GM21367 (cell line): ENCODE data around the gene PLXNA3.

Source experiments
- ATAC-seq: cut with Tn5 transposase; IDR thresholded peaks from one replicate; pipeline ENCODE4 v1.9.1; 2021; ENCODE audit not compliant: unreplicated experiment

PLXNA3 gene

DNA sequence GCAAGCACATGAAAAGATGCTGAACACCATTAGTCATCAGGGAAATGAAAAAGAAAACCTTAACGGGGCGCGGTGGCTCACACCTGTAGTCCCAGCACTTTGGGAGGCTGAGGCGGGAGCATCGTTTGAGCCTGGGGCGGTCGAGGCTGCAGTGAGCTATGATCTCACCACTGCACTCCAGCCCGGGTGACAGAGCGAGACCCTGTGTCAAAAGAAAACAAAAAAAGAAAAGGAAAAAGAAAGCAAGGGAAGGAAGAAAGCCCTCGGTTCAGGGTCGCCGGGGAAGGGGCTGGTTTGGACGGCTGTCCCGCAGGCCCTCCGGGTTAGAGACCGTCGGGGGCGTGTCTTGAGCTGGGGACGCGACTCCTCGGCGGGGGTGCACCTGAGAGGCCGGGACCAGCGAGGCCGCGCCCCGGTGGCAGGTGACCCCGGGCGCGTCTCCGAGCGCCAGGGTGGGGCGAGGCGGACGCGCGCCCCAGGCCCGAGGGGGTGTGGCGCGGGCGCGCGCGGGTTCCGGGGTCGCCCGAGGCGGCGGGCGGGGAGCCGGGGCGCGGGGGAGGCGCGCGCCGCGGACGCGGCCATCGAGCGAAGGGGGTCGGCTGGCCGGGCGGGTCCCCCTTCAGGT lies 478 bp upstream of the PLXNA3 start:
- peak; percentile 57 for ATAC-seq

GRCh38 chrX:154458954-154459778 lies 1.1 kb downstream of the PLXNA3 start:
- no peak for ATAC-seq

GRCh38 chrX:154459832-154460231 lies 1.8 kb downstream of the PLXNA3 start:
- no peak for ATAC-seq

DNA sequence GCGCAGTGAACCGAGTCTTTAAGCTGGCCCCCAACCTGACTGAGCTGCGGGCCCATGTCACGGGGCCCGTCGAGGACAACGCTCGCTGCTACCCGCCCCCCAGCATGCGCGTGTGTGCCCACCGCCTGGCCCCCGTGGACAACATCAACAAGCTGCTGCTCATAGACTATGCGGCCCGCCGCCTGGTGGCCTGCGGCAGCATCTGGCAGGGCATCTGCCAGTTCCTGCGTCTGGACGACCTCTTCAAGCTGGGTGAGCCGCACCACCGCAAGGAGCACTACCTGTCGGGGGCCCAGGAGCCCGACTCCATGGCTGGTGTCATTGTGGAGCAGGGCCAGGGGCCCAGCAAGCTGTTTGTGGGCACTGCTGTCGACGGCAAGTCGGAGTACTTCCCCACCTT lies 2.2 kb downstream of the PLXNA3 start:
- no peak for ATAC-seq

GRCh38 chrX:154462396-154462795 lies 4.3 kb downstream of the PLXNA3 start:
- no peak for ATAC-seq

DNA sequence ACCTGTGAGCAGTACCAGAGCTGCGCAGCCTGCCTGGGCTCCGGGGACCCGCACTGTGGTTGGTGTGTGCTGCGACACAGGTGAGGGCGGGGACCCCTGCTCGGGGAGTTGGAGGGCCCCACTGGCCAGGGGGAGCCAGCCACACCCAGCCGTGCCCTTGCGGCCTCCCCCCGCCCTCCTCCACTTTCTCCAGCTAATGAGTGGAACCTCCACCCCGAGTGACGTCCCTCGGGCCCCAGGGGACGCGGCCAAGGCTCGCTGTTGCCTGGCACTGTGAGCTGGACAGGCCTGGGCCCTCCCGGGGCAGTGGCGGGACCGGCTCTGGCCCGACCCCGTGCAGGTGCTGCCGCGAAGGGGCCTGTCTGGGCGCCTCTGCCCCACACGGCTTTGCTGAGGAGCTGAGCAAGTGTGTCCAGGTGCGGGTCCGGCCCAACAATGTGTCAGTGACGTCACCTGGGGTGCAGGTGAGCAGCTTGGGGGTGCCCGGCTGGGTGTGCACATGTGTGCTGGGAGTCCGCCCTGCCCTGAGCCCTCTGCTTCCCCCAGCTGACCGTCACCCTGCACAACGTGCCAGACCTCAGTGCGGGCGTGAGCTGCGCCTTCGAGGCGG lies 5.6 kb downstream of the PLXNA3 start:
- no peak for ATAC-seq

DNA sequence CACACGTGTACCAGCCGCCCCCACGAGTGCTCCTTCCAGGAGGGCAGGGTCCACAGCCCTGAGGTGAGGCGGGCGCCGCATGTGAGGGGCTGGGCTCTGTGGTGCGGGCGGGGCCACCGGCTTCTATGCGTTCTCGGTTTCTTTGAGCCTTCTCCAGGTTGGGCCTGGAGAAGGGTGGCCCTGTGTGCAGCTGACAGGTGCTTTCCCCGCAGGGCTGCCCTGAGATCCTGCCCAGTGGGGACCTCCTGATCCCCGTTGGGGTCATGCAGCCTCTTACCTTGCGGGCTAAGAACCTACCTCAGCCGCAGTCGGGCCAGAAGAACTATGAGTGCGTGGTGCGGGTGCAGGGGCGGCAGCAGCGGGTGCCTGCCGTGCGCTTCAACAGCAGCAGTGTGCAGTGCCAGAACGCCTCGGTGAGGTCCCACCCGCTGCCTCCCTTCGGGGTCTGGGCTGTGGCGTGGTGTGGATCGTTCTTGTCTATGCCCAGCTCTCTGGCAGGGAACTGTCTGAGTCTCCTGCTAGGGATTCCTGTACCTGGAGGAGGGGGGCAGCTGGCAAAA lies 6.8 kb downstream of the PLXNA3 start:
- no peak for ATAC-seq

- ATAC-seq: no peak
Measured at GRCh38 chrX:154465601-154466000, 7.5 kb downstream of the PLXNA3 start.

DNA sequence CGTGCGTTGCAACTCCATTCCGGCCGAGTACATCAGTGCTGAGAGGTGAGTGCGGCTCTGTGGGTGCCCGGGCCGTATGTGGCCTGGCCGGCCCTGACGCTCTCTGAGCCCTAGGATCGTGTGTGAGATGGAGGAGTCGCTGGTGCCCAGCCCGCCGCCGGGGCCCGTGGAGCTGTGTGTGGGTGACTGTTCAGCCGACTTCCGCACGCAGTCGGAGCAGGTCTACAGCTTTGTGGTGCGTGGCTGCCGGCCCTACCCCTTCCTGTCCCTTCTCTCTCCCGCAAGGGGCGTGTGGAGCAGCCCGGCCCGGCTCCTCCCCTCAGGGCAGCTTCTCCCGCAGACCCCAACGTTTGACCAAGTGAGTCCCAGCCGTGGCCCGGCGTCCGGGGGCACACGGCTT lies 8.0 kb downstream of the PLXNA3 start:
- no peak for ATAC-seq

GRCh38 chrX:154466907-154467306 lies 8.8 kb downstream of the PLXNA3 start:
- no peak for ATAC-seq

DNA sequence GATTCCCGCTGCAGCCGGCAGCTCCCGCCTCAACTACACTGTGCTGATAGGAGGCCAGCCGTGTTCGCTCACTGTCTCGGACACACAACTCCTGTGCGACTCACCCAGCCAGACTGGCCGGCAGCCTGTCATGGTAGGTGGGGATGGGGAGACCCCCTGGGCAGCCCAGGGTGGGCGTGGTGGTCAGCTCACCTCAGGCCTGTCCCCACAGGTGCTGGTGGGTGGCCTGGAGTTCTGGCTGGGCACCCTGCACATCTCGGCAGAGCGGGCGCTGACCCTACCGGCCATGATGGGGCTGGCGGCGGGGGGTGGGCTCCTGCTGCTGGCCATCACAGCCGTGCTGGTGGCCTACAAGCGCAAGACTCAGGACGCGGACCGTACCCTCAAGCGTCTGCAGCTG lies 9.5 kb downstream of the PLXNA3 start:
- no peak for ATAC-seq

- ATAC-seq: no peak
Measured at GRCh38 chrX:154468217-154468616, 10.1 kb downstream of the PLXNA3 start.

- ATAC-seq: no peak
Measured at GRCh38 chrX:154469114-154469513, 11.0 kb downstream of the PLXNA3 start.

- ATAC-seq: no peak
Measured at GRCh38 chrX:154469880-154470279, 11.8 kb downstream of the PLXNA3 start.

GRCh38 chrX:154470434-154470833 lies 12.4 kb downstream of the PLXNA3 start:
- no peak for ATAC-seq

- ATAC-seq: no peak
Measured at GRCh38 chrX:154470914-154471568, 13.0 kb downstream of the PLXNA3 start.

- no peak for ATAC-seq
Measured at GRCh38 chrX:154471839-154472684, 14.0 kb downstream of the PLXNA3 start.

- ATAC-seq: no peak
Measured at GRCh38 chrX:154472685-154473632, 14.9 kb downstream of the PLXNA3 start.

DNA sequence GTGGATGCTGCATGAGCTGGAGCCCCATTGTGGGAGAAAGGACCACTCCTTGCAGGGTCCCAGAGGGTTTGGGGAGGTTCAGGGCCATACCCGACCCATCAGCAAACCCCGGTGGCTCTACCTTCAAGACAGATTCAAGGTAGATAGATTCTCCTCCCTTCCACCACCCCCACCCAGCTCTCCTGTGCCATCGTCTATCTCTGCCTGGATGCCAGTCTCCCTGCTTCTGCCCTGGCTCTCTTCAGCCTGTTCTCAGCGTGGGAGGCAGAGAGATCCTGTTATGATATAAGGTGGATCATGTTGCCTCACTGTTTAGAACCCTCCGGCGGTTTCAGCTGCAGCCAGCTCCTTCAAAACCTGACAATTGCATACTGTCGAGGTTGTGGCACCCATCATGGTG lies 15.6 kb downstream of the PLXNA3 start:
- ATAC-seq: no peak
